Smooth muscle cell (in vitro differentiated cells): ENCODE data around the gene UBQLNL. TPM values are rescaled to one million over a fixed set of nuclear protein-coding genes. Genes with fewer than 3 reads are reported as not detected.

Source experiments
- DNase-seq: peaks from one replicate; lab custom pipeline; 2025; ENCODE audit not compliant: unreplicated experiment; lab: John Stamatoyannopoulos, UW
- H2AFZ ChIP-seq: fragments of 200-600 bp; sonication (generic); 2 replicates; pipeline ENCODE4 v1.6.0; 2016; ENCODE audit warnings: antibody characterized with exemption, low read depth, mild to moderate bottlenecking
- H3F3A ChIP-seq: fragments of 200-600 bp; sonication (generic); 2 replicates; pipeline ENCODE4 v1.6.0; 2017; ENCODE audit warnings: antibody characterized with exemption, low read depth
- H3K27ac ChIP-seq: fragments of 200-600 bp; sonication (generic); 2 replicates; pipeline ENCODE4 v1.5.1; 2016; ENCODE audit warnings: low read depth, mild to moderate bottlenecking
- H3K27me3 ChIP-seq: fragments of 200-600 bp; sonication (generic); 2 replicates; pipeline ENCODE4 v1.6.1; 2016; ENCODE audit warnings: low read depth, mild to moderate bottlenecking
- H3K36me3 ChIP-seq: fragments of 200-600 bp; sonication (generic); 2 replicates; pipeline ENCODE4 v1.5.1; 2016; ENCODE audit warnings: low read depth
- H3K4me1 ChIP-seq: fragments of 200-600 bp; sonication (generic); 2 replicates; pipeline ENCODE4 v1.5.1; 2016; ENCODE audit warnings: low read depth
- H3K4me2 ChIP-seq: fragments of 200-600 bp; sonication (generic); 2 replicates; pipeline ENCODE4 v1.6.0; 2016; ENCODE audit warnings: mild to moderate bottlenecking
- H3K4me3 ChIP-seq: fragments of 200-600 bp; sonication (generic); 2 replicates; pipeline ENCODE4 v1.5.1; 2016; ENCODE audit warnings: mild to moderate bottlenecking
- H3K79me2 ChIP-seq: fragments of 200-600 bp; sonication (generic); 2 replicates; pipeline ENCODE4 v1.6.0; 2016; ENCODE audit warnings: low read depth, mild to moderate bottlenecking
- H3K9ac ChIP-seq: fragments of 200-600 bp; sonication (generic); 2 replicates; pipeline ENCODE4 v1.6.0; 2016; ENCODE audit warnings: low read depth
- H3K9me3 ChIP-seq: fragments of 200-600 bp; sonication (generic); replicated peaks from 2 replicates; pipeline ENCODE4 v1.5.1; 2016; ENCODE audit warnings: low read depth
- H4K20me1 ChIP-seq: fragments of 200-600 bp; sonication (generic); 2 replicates; pipeline ENCODE4 v1.6.0; 2016; ENCODE audit warnings: low read depth
- CTCF ChIP-seq: fragments of 200-600 bp; sonication (generic); IDR thresholded peaks from 2 replicates; pipeline ENCODE4 v1.5.1; 2017; ENCODE audit warnings: borderline replicate concordance, mild to moderate bottlenecking, antibody characterized with exemption; ENCODE audit not compliant: insufficient read depth, poor library complexity, severe bottlenecking
- WGBS: methylation state at CpG from one replicate; pipeline ENCODE4 v1.1.7; 2016; ENCODE audit warnings: low lambda C conversion rate; 5-methylcytosine and 5-hydroxymethylcytosine counted together
- polyA plus RNA-seq: library from polyadenylated mRNA; unstranded; fragments of >200 nt; fragmentation: Nextera tagmentation; extraction: Ambion mirVana; gene quantifications from 2 replicates; pipeline ENCODE4 v1.2.1, GENCODE V29; 2016
- total RNA-seq: library from RNA; depleted of rRNA; stranded (reverse); fragments of >200 nt; gene quantifications from 2 replicates; pipeline ENCODE4 v1.2.3, GENCODE V29; 2014

Gene UBQLNL
- total and polyA plus RNA-seq, 2 experiments from 2014 or later = 0.58 TPM; not detected in 1

DNA sequence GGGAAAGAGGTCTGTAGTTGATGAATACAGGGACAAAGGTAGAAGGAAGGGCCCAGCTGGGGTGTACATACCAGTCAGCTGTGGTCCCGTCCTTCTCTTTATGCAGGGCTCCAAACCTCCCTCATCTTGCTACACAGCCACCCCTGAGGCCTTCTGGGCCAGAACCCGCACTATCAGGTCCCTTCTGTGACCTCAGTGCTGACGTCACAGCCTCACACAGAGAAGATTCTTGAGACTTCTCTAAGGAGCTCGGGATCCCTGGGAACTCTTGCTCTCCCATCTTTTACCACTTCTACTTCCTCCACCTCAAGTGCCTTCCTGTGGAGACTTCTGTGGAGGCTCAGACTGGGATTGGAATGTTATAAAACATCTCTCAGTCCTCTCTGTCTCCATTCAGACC is 6.7 kb downstream of the UBQLNL start, which contains the start of gene UBQLN3:
Gene UBQLN3, minus strand, starts transcription at position 155 of the 400 bp plus-strand sequence. CDS start 399 bp downstream, outside the sequence.
- Histone ChIP-seq H3F3A (no peaks in the 10 kb centered on the region), H3K36me3 (no peaks in the 10 kb centered on the region), H3K27ac (no peak within 1 kb of the TSS), H3K4me3 (no peak within 1 kb of the TSS), H3K4me2 (no peak within 1 kb of the TSS), H3K9me3 (no peaks in the 10 kb centered on the region), H3K79me2 (no peaks in the 10 kb centered on the region), H3K4me1 (no peaks in the 10 kb centered on the region), H2AFZ (no peak within 1 kb of the TSS), H4K20me1 (no peaks in the 10 kb centered on the region), H3K27me3 (no peaks in the 10 kb centered on the region), H3K9ac (no peak within 1 kb of the TSS)
- no peak for DNase-seq
- WGBS = 89% methylated on average over 4 of the region's 4 CpGs
- no peak for TF ChIP-seq CTCF

- Histone ChIP-seq H3K4me1 (no peaks in the 10 kb centered on the region), H3K4me2 (no peak overlapping the region), H2AFZ (no peak overlapping the region), H3F3A (no peaks in the 10 kb centered on the region), H3K36me3 (no peaks in the 10 kb centered on the region), H3K79me2 (no peaks in the 10 kb centered on the region), H3K9me3 (no peaks in the 10 kb centered on the region), H4K20me1 (no peaks in the 10 kb centered on the region), H3K27me3 (no peaks in the 10 kb centered on the region), H3K9ac (no peak overlapping the region), H3K27ac (no peak overlapping the region), H3K4me3 (no peak overlapping the region)
- no peak for DNase-seq
- 88% methylated on average over 8 of the region's 8 CpGs for WGBS
- TF ChIP-seq CTCF = no peak
Observed at GRCh38 chr11:5508605-5509004, 7.9 kb downstream of the UBQLNL start.

- 92% methylated on average over 6 of the region's 6 CpGs for WGBS
- H3K79me2 ChIP-seq = no peaks in the 10 kb centered on the region
Observed at GRCh38 chr11:5507933-5508305, 8.6 kb downstream of the UBQLNL start.

More at GRCh38 chr11:5507933-5508305, 8.6 kb downstream of the UBQLNL start:
- no peak overlapping the region for H2AFZ ChIP-seq
- no peaks in the 10 kb centered on the region for H3K27me3 ChIP-seq
- no peaks in the 10 kb centered on the region for H4K20me1 ChIP-seq
- no peak for TF ChIP-seq CTCF
- no peak overlapping the region for H3K4me3 ChIP-seq
- H3K9ac ChIP-seq = no peak overlapping the region
- no peak overlapping the region for H3K4me2 ChIP-seq
- no peak overlapping the region for H3K27ac ChIP-seq
- DNase-seq = no peak
- H3K36me3 ChIP-seq = no peaks in the 10 kb centered on the region
- H3K4me1 ChIP-seq = no peaks in the 10 kb centered on the region
- no peaks in the 10 kb centered on the region for H3K9me3 ChIP-seq
- H3F3A ChIP-seq = no peaks in the 10 kb centered on the region
